Ammon's horn (tissue), 1 donor: Measurements from ENCODE around the gene UTP11.

Experiments
- DNase-seq: peaks from one replicate; pipeline ENCODE4 v3.0.0-alpha.2; 2016; ENCODE audit warnings: low spot score

Gene UTP11

DNA sequence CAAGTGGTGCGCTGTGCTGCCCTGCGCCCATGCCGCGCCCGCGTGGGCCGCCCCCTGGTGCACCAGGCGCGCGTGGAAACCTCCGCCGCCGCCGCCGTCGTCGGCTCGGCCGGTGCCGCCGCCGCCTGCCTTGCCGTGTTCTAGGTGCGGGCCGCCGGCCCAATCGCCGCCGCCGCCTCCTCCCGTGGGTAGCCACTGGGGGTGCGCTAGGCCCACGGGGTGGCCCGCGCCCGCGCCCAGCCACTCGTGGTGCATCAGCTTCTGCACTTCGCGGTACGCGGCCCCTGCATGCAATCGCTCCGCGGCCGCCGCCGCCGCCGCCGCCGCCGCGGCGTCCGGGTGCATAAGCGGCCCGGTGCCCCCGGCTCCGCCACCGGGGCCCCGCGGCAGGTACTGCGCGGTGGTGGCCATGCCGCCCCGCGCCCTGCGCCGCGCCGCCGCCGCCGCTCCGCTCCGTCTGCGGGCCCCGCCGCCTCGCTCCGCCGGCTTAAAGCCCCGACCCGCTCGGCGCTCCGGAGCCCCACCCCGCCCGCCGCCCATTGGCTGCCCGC is 33.9 kb downstream of the UTP11 start, which contains the start of gene POU3F1:
Gene POU3F1, minus strand, starts transcription at position 461 of the 551 bp plus-strand sequence. Its CDS starts 50 bp downstream, at position 411.
- DNase-seq = no peak

- DNase-seq = peak; percentile 92
Observed at GRCh38 chr1:38046884-38047602, 34.5 kb downstream of the UTP11 start.

DNA sequence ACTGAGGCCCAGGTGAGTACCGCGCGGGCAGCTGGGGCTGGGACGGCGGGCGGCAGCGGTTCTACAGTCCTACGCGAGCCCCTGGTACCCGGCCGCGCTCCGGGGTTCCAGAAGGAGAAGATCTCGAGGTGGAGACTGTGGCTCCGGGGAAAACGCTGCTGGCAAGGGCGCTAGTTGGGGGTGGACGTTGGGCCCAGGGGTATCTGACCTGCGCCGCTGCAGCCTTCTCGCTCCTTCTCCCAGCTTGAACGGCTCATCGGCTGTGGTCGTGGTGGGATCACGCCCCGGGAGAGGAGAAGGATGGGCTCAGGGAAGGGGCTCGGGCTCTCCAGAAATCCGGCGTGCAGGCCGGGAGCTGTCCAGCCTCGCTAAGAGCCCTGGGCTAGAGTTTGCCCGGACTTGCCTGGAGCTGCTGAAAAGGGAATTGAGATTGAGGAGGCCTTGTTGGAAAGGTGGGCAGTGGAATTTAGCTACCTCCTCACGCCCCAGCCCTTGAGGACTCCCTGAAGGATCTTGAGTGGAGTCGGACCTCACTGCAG is 35.1 kb downstream of the UTP11 start:
- DNase-seq = no peak

- DNase-seq = no peak
Observed at GRCh38 chr1:38050397-38051078, 38.0 kb downstream of the UTP11 start.

DNA sequence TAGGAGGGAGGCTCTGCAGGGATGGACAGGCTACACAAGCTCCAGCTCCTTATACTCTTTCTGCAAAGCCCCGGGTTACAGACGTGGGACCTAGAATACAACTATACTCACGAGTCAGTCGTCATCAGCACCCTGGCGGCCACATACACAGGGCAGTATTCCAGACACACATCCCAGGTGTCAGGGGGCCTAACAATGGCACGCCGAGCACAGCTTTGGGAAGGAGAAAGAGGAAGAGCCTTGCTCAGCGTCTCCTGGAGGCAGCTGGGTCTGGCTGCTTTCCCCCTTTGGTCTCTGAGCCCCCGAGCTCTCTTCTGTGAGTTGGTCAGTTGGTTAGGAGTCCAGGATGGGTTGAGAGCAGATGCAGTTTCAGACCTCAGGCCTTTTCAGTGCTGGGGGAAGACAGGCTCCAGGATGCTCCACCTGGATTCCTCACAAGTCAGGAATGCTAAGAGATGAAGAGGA is 38.6 kb downstream of the UTP11 start:
- DNase-seq = no peak

GRCh38 chr1:38052750-38053415 is 40.3 kb downstream of the UTP11 start:
- DNase-seq = no peak

DNA sequence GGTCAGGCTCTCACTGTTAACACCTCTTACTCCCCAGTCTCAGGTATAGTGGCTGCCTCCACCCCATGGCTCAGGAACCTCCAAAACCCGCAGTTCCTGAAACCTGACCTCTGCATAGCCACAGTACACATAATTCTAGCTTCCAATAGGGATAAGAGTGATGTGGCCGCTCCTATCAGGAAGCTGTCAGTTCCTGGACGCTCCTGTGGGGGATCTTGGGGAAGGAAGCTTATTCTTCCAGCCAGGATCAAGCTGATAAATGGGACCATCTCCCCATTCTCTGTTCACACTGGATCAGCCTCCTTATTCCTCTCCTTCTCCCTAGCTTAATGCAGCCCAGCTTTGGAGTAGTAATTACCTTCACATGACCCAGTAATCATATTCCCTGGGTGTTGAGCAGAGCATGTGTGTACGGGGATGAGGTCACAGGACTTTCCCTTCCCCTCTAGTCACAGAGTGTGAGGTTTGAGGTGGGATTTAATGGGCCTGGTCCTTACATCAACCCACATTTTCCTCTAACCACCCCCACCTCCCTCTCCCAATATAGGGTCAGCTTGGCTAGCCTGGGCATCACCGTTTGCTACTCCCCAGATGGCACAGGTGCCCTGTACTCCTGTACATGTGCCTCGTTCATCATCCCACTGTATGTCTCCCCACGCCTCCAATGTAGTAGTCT is 41.0 kb downstream of the UTP11 start:
- DNase-seq = no peak

DNA sequence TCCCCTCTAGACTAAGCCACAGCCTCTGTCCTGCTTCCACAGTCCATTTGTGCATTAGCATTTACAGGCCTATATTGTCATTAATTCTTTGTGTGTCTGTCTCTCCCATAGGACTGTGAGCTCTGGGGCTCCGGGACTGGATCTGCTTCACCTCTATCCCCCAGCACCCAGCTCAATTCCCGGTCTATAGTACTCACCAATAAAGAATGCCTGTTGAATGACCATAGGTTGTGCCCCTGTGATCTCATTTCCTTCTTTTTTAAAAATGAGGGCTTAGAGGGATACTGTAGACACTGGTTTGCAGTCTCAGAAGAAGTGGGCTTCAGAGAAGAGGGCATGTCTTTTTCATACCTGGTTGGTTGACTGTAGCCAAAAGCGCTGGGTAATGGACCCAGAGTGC is 42.9 kb downstream of the UTP11 start:
- no peak for DNase-seq

GRCh38 chr1:38055965-38056364 is 43.4 kb downstream of the UTP11 start:
- no peak for DNase-seq

DNA sequence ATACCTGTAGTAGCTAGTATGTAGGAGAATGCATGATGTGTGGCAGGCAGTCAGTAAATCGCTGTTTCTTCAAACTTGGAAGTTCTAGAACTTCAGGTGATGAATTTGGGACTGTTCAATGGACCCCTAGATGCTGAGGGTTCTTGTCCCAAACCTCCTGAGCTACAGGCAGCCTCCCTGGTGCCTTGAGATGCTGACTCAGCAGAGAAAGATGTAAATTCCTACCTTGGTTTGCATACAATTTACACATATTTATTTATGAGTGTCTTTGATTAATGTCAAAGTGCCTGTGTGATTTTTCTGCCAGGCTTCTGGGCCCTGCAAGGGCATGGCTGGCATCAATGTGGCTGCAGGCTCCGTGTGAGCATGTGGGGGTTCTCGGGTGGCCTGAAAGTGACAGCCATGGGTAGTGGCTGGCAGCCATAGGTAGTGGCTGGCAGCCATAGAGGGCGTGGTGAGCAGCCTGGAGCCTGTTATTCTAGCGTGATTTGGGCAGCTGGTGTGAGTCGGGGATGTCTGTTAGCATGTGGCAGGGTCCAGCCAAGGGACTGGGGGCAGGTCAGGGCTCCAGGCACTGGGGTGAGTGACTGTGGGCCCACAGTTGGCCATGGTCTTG is 47.2 kb downstream of the UTP11 start:
- no peak for DNase-seq

- no peak for DNase-seq
Observed at GRCh38 chr1:38060498-38060897, 48.0 kb downstream of the UTP11 start.

- DNase-seq = no peak
Observed at GRCh38 chr1:38061290-38061689, 48.8 kb downstream of the UTP11 start.

- no peak for DNase-seq
Observed at GRCh38 chr1:38061883-38062328, 49.4 kb downstream of the UTP11 start.

- no peak for DNase-seq
Observed at GRCh38 chr1:38062361-38063288, 50.1 kb downstream of the UTP11 start.

- no peak for DNase-seq
Observed at GRCh38 chr1:38063616-38064015, 51.1 kb downstream of the UTP11 start.

DNA sequence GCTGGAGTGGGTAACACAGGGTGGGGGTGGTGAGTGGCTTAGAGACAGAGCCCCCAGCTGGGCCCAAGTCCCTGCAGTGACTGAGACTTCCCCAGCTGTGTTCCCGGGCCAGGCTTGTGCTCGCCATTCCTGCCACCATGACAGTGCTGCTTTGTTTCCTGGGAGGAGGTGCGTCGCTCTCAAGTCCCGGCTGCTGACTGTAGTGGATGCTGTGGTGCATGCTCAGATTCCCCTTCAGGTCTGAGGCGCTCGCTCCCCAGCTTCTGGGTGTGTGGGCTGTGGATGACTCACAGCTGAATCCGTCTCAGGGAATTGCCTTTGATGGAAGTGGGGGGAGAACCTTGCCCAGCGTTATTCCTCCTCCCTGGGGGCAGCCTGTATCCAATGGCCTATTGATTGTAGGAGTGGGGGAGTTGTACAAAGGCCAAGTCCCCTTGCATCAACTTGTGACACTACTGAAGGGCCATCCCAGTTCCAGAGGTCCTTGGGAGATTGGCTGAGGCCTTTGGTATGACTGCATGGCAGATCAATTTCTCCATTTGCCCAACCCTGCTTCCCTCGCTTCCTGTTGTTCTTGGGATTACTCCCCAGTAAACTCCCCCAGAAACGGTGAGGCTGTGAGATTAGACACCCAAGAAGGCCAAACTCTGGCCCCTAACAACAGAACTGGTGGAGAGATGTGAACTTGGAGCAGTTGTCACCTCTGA is 51.8 kb downstream of the UTP11 start:
- peak; percentile 65 for DNase-seq

DNA sequence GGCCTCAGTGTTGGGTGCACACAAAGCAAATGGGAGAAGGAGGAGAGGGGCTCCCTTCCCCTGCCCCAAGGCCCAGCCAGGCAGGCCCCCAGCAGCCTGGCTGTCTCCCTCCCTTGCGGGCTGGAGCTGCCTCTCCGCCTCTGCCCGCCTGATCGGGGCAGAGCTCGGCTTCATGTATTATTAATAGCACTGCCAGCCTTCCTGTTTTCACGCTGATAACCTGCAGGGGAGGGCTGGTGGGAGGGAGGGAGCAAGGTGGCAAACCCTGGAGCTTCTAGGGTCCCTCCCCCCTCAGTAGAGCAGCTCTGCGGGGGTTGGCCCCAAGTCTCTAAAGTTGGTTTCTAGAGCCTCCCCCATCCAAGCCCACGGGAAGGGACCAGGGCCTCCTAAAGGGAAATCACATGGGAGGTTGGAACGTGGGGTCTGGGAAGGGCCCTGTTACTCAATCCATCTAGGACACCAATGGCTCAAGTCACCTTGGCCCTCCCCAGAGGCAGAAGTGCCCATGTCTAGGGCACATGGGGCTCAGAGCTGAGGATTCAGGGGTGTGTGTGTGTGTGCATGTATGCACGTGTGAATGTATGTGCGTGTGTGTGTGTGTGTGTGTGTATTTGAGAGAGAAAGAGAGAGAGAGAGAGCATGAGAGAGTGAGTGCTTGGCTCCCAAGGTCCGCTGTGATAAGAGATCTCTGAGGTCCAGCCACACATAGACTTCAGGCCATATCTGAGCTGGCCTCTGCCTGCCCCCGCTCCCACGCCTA is 55.9 kb downstream of the UTP11 start:
- no peak for DNase-seq

- DNase-seq = no peak
Observed at GRCh38 chr1:38068980-38069340, 56.4 kb downstream of the UTP11 start.
